Measurements from ENCODE around the gene RPS28. TPM values are rescaled to one million over a fixed set of nuclear protein-coding genes. Genes with fewer than 3 reads are reported as not detected.
"Not testable (repeated sequence)": the region's sequence is repeated elsewhere in the genome, so short reads cannot be mapped to it uniquely, and the experiment has no call there.

RPS28 gene
- total RNA-seq (2021) (1,301 and 1,324 TPM in 2 replicates), Bru-seq, nascent RNA (percentile 95 among the genes with signal in this experiment), BruChase-seq, experiment 1, labeled RNA remaining after a 2-hour chase (percentile 88 among the genes with signal in this experiment), BruChase-seq, experiment 2, labeled RNA remaining after a 6-hour chase (percentile 89 among the genes with signal in this experiment)
- long read RNA-seq, transcript RPS28-203 (4 exons, 1,326 nt), result major isoform, 220 of 236 reads
- long read RNA-seq, partial matches to known transcripts, result 5 of 236 reads
- long read RNA-seq, other reads (novel, unspliced or antisense), result 5 of 236 reads

DNA sequence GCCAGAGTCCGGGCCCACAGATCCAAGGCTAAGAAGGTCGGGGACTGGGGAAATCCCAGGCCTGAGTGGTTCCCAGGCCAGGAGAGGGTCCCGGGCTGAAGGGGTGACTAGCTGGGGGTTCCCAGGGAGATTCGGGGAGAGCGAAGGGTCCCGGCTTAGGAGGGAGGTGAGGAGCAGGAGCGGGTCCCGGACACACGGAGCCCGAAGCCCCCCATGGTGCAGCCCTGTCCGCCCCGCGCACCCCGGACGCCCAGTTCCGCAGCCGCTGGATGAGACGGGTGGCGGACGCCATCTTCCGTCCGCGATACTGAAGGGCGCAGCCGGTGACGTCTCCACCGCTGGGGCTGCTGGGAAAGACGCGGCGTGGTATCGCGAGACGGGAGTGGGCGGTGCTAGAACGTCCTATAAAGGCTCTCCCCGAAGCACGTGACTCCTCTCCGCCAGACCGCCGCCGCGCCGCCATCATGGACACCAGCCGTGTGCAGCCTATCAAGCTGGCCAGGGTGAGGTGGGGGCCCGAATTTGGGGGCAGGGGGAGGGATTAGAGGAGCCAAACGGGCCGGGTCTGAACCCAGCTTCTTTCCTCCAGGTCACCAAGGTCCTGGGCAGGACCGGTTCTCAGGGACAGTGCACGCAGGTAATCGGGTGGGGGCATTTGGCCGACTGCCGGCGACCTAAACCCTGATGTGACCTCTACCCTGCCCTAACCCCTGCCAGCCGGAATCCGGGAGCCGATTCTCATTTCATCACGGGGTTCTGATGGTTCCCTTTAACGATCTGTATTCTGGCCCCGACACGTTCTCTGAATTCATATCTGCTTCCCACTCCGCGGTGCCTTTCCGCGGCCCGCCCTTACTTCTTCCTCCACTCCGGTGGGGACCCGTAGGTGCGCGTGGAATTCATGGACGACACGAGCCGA, at the start of gene RPS28, which contains the start of gene NDUFA7:
RPS28 (plus strand) TSS at position 430 of the 919 bp plus-strand sequence; CDS start at position 465, 35 bp downstream.
NDUFA7 (minus strand) TSS at position 309 of the 919 bp plus-strand sequence; CDS start at position 292, 17 bp downstream.
- CTCF ChIA-PET, result no interaction called here
- Histone ChIP-seq H3K9me3 (ENCODE audit: low read depth, low read length, poor library complexity, severe bottlenecking) (no peaks in the 10 kb centered on the region), H3K27ac (ENCODE audit: low read depth, low read length, poor library complexity, severe bottlenecking) (peak within 1 kb of the TSS; percentile 93), H3K36me3 (ENCODE audit: insufficient read depth, low read length, poor library complexity, severe bottlenecking) (peaks cover 26% of the 10 kb centered on the region), H3K4me1 (ENCODE audit: insufficient read depth, low read length, poor library complexity, severe bottlenecking) (peaks cover 22% of the 10 kb centered on the region), H3K4me3 (ENCODE audit: low read depth, low read length, poor library complexity, severe bottlenecking) (peak within 1 kb of the TSS; percentile 89), H3K27me3 (replicated peaks; ENCODE audit: insufficient read depth, low read depth, low read length, poor library complexity) (no peaks in the 10 kb centered on the region)
- TSS peak; percentile 92 for BruUV-seq (replicated peaks)
- POLR2A ChIA-PET (ENCODE audit: low non-redundant PET), result no interaction called here
- TF ChIP-seq, protein P1, sequence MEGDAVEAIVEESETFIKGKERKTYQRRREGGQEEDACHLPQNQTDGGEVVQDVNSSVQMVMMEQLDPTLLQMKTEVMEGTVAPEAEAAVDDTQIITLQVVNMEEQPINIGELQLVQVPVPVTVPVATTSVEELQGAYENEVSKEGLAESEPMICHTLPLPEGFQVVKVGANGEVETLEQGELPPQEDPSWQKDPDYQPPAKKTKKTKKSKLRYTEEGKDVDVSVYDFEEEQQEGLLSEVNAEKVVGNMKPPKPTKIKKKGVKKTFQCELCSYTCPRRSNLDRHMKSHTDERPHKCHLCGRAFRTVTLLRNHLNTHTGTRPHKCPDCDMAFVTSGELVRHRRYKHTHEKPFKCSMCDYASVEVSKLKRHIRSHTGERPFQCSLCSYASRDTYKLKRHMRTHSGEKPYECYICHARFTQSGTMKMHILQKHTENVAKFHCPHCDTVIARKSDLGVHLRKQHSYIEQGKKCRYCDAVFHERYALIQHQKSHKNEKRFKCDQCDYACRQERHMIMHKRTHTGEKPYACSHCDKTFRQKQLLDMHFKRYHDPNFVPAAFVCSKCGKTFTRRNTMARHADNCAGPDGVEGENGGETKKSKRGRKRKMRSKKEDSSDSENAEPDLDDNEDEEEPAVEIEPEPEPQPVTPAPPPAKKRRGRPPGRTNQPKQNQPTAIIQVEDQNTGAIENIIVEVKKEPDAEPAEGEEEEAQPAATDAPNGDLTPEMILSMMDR (conservative IDR thresholded peaks at IDR 0.05; ENCODE audit: low read depth, low read length), result no peak; the same call in 1 of the 2 replicates
- no peak for TF ChIP-seq EZH2 (IDR thresholded peaks at IDR 0.05; ENCODE audit: borderline replicate concordance, low read depth, low read length, poor library complexity, severe bottlenecking)
- intact Hi-C loops (cut with micrococcal nuclease; ENCODE audit: unreplicated experiment), result no loop called here
- peak; percentile 96 for DNase-seq (ENCODE audit: low spot score)

DNA sequence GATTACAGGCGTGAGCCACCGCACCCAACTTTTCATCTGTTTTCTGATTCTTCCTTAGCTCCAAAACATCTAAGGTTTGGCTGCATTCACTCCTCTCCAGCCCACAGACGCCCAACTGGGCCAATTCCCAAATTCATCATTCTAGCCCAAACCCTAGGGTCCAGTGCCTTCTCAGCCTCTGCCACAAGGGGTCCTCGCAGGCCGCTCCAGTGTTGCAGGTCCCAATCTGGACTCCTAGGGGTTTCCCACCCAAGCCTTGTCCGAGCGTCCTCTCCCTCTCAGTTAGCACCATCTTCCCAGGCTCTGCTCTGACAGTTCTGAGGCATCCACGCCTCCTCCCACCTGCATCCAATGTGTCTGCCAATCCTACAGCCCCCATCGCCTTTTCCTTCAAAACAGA, 44.8 kb upstream of the RPS28 start:
- BruUV-seq (replicated peaks); CTCF ChIA-PET; H3K4me3 ChIP-seq (ENCODE audit: low read depth, low read length, poor library complexity, severe bottlenecking); DNase-seq (ENCODE audit: low spot score); H3K36me3 ChIP-seq (ENCODE audit: insufficient read depth, low read length, poor library complexity, severe bottlenecking); intact Hi-C loops (cut with micrococcal nuclease; ENCODE audit: unreplicated experiment); H3K27ac ChIP-seq (ENCODE audit: low read depth, low read length, poor library complexity, severe bottlenecking); H3K27me3 ChIP-seq (replicated peaks; ENCODE audit: insufficient read depth, low read depth, low read length, poor library complexity); H3K4me1 ChIP-seq (ENCODE audit: insufficient read depth, low read length, poor library complexity, severe bottlenecking); H3K9me3 ChIP-seq (ENCODE audit: low read depth, low read length, poor library complexity, severe bottlenecking); POLR2A ChIA-PET (ENCODE audit: low non-redundant PET): not testable (repeated sequence)

DNA sequence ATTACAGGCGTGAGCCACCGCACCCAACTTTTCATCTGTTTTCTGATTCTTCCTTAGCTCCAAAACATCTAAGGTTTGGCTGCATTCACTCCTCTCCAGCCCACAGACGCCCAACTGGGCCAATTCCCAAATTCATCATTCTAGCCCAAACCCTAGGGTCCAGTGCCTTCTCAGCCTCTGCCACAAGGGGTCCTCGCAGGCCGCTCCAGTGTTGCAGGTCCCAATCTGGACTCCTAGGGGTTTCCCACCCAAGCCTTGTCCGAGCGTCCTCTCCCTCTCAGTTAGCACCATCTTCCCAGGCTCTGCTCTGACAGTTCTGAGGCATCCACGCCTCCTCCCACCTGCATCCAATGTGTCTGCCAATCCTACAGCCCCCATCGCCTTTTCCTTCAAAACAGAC, 30.0 kb upstream of the RPS28 start:
- DNase-seq (ENCODE audit: low spot score); POLR2A ChIA-PET (ENCODE audit: low non-redundant PET); H3K4me3 ChIP-seq (ENCODE audit: low read depth, low read length, poor library complexity, severe bottlenecking); H3K36me3 ChIP-seq (ENCODE audit: insufficient read depth, low read length, poor library complexity, severe bottlenecking); H3K27me3 ChIP-seq (replicated peaks; ENCODE audit: insufficient read depth, low read depth, low read length, poor library complexity); H3K4me1 ChIP-seq (ENCODE audit: insufficient read depth, low read length, poor library complexity, severe bottlenecking); H3K27ac ChIP-seq (ENCODE audit: low read depth, low read length, poor library complexity, severe bottlenecking); BruUV-seq (replicated peaks); intact Hi-C loops (cut with micrococcal nuclease; ENCODE audit: unreplicated experiment); H3K9me3 ChIP-seq (ENCODE audit: low read depth, low read length, poor library complexity, severe bottlenecking); CTCF ChIA-PET: not testable (repeated sequence)

DNA sequence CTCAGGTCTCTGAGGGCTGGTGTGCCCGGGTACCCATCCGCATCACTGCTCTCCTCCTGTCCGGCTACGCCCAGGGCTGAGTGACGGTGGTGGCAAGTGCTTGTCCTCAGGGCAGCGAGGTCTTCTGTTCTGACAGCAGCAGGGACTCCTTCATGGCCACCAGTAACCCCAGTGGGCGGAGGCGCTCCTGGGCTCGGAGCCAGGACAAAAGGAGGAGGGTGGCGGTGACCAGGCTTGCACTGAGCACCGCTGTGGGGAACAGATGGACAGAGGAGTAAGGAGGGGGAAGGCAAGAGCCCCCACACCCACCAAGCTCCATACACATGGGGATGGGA, 19.0 kb upstream of the RPS28 start:
- Histone ChIP-seq H3K9me3 (ENCODE audit: low read depth, low read length, poor library complexity, severe bottlenecking) (no peaks in the 10 kb centered on the region), H3K27me3 (replicated peaks; ENCODE audit: insufficient read depth, low read depth, low read length, poor library complexity) (no peaks in the 10 kb centered on the region), H3K4me3 (ENCODE audit: low read depth, low read length, poor library complexity, severe bottlenecking) (no peak overlapping the region), H3K27ac (ENCODE audit: low read depth, low read length, poor library complexity, severe bottlenecking) (no peak overlapping the region), H3K4me1 (ENCODE audit: insufficient read depth, low read length, poor library complexity, severe bottlenecking) (peaks cover 8% of the 10 kb centered on the region), H3K36me3 (ENCODE audit: insufficient read depth, low read length, poor library complexity, severe bottlenecking) (peaks cover 8% of the 10 kb centered on the region)
- ChIA-PET CTCF (no interaction called here), POLR2A (ENCODE audit: low non-redundant PET) (no interaction called here)
- no TSS peak for BruUV-seq (replicated peaks)
- intact Hi-C loops (cut with micrococcal nuclease; ENCODE audit: unreplicated experiment), result no loop called here
- DNase-seq (ENCODE audit: low spot score), result no peak
- TF ChIP-seq, protein P1 (conservative IDR thresholded peaks at IDR 0.05; ENCODE audit: low read depth, low read length), result no peak
- TF ChIP-seq EZH2 (IDR thresholded peaks at IDR 0.05; ENCODE audit: borderline replicate concordance, low read depth, low read length, poor library complexity, severe bottlenecking), result no peak
